Choroid plexus epithelial cell (primary cell): ENCODE results near the gene TMC4.
A peak's percentile ranks its signal among the peaks of the same experiment; 100 is the strongest.
"Not testable (repeated sequence)": the region's sequence is repeated elsewhere in the genome, so short reads cannot be mapped to it uniquely, and the experiment has no call there.

Experiments
- DNase-seq: peaks from one replicate; pipeline ENCODE4 v3.0.0-alpha.2; 2010; ENCODE audit warnings: low read depth
- H3K4me3 ChIP-seq: 2 replicates; pipeline ENCODE4 v1.5.1; 2011; ENCODE audit warnings: low read depth, mild to moderate bottlenecking, control low read depth, low read length, moderate library complexity
- CTCF ChIP-seq: conservative IDR thresholded peaks from 2 replicates; pipeline ENCODE4 v1.5.1; 2011; ENCODE audit warnings: low read depth, mild to moderate bottlenecking, control low read depth, inconsistent platforms, low read length, moderate library complexity

The TMC4 gene

GRCh38 chr19:54211235-54211634 lies 38.3 kb upstream of the TMC4 start:
- no peak for TF ChIP-seq CTCF
- H3K4me3 ChIP-seq: no peak overlapping the region
- no peak for DNase-seq

GRCh38 chr19:54209811-54210494 lies 37.0 kb upstream of the TMC4 start:
- TF ChIP-seq CTCF: no peak
- peak overlapping the region; percentile 7 for H3K4me3 ChIP-seq
- DNase-seq: peak; percentile 99

- no peak overlapping the region for H3K4me3 ChIP-seq
- TF ChIP-seq CTCF: no peak
- DNase-seq: peak; percentile 14
These were observed 36.3 kb upstream of the TMC4 start for GRCh38 chr19:54209058-54209810.

- TF ChIP-seq CTCF: no peak
- no peak for DNase-seq
- no peak overlapping the region for H3K4me3 ChIP-seq
These were observed 35.8 kb upstream of the TMC4 start for GRCh38 chr19:54208784-54209057.

GRCh38 chr19:54207983-54208783 lies 35.2 kb upstream of the TMC4 start:
- peak; percentile 99 for DNase-seq
- TF ChIP-seq CTCF: no peak
- H3K4me3 ChIP-seq: no peak overlapping the region

GRCh38 chr19:54207676-54207982 lies 34.7 kb upstream of the TMC4 start:
- no peak for DNase-seq
- no peak overlapping the region for H3K4me3 ChIP-seq
- no peak for TF ChIP-seq CTCF

- not testable (repeated sequence) for DNase-seq, H3K4me3 ChIP-seq
These were observed 34.2 kb upstream of the TMC4 start for GRCh38 chr19:54207193-54207592.
